Loucy (cell line): Measurements from ENCODE around the gene ASPG.

Experiments
- H2AFZ ChIP-seq: fragments of 200-600 bp; sonication (generic); 2 replicates; pipeline ENCODE4 v1.6.0; 2016; ENCODE audit warnings: antibody characterized with exemption, mild to moderate bottlenecking, low read length, moderate library complexity
- H3F3A ChIP-seq: fragments of 200-600 bp; 2 replicates; pipeline ENCODE4 v1.6.0; 2016; ENCODE audit warnings: antibody characterized with exemption, low read depth, mild to moderate bottlenecking
- H3K27me3 ChIP-seq: fragments of 200-600 bp; sonication (generic); 2 replicates; pipeline ENCODE4 v1.6.1; 2014; ENCODE audit warnings: low read length, mild to moderate bottlenecking; ENCODE audit not compliant: insufficient read depth, poor library complexity, severe bottlenecking
- H3K36me3 ChIP-seq: fragments of 200-600 bp; sonication (generic); 2 replicates; pipeline ENCODE4 v1.6.1; 2016; ENCODE audit warnings: low read length; ENCODE audit not compliant: insufficient read depth
- H3K4me1 ChIP-seq: fragments of 200-600 bp; sonication (generic); 2 replicates; pipeline ENCODE4 v1.5.1; 2014; ENCODE audit warnings: low read length, mild to moderate bottlenecking; ENCODE audit not compliant: insufficient read depth, poor library complexity, severe bottlenecking
- H3K4me2 ChIP-seq: fragments of 200-600 bp; sonication (generic); 2 replicates; pipeline ENCODE4 v1.6.0; 2014; ENCODE audit warnings: antibody characterized with exemption, low read length, low read depth, mild to moderate bottlenecking; ENCODE audit not compliant: poor library complexity, severe bottlenecking
- H3K4me3 ChIP-seq: fragments of 200-600 bp; sonication (generic); 2 replicates; pipeline ENCODE4 v1.5.1; 2014; ENCODE audit warnings: low read length, mild to moderate bottlenecking, mixed read lengths; ENCODE audit not compliant: poor library complexity, severe bottlenecking
- H3K79me2 ChIP-seq: fragments of 200-600 bp; sonication (generic); 2 replicates; pipeline ENCODE4 v1.6.1; 2014; ENCODE audit warnings: low read length; ENCODE audit not compliant: insufficient read depth
- H3K9ac ChIP-seq: fragments of 200-600 bp; sonication (generic); 2 replicates; pipeline ENCODE4 v1.6.0; 2014; ENCODE audit warnings: mild to moderate bottlenecking, low read depth, low read length, moderate library complexity; ENCODE audit not compliant: poor library complexity, severe bottlenecking
- H3K9me2 ChIP-seq: fragments of 200-600 bp; sonication (generic); replicated peaks from 2 replicates; pipeline ENCODE4 v1.6.1; 2016; ENCODE audit warnings: low read depth, low read length, mixed read lengths
- H3K9me3 ChIP-seq: fragments of 200-600 bp; sonication (generic); 2 replicates; pipeline ENCODE4 v1.6.1; 2014; ENCODE audit warnings: mild to moderate bottlenecking, antibody characterized with exemption, low read length, low read depth; ENCODE audit not compliant: insufficient read depth
- H4K20me1 ChIP-seq: fragments of 200-600 bp; sonication (generic); 2 replicates; pipeline ENCODE4 v1.6.0; 2014; ENCODE audit warnings: antibody characterized with exemption, low read length, mild to moderate bottlenecking; ENCODE audit not compliant: insufficient read depth, poor library complexity, severe bottlenecking
- CTCF ChIP-seq: fragments of 200-600 bp; sonication (generic); conservative IDR thresholded peaks from 2 replicates; pipeline ENCODE4 v1.5.1; 2014; ENCODE audit warnings: mild to moderate bottlenecking, antibody characterized with exemption, low read length
- EZH2phosphoT487 ChIP-seq: fragments of 200-600 bp; IDR thresholded peaks from 2 replicates; pipeline ENCODE4 v1.6.1; 2018; ENCODE audit warnings: antibody characterized with exemption, mild to moderate bottlenecking, moderate library complexity, borderline replicate concordance

The ASPG gene

GRCh38 chr14:104113631-104114420, 28.3 kb downstream of the ASPG start:
- no peaks in the 10 kb centered on the region for H3K27me3 ChIP-seq
- H3K4me3 ChIP-seq = no peak overlapping the region

GRCh38 chr14:104114421-104115130, 29.1 kb downstream of the ASPG start:
- no peaks in the 10 kb centered on the region for H3F3A ChIP-seq
- no peak for TF ChIP-seq CTCF
- no peaks in the 10 kb centered on the region for H3K4me1 ChIP-seq
- H3K27me3 ChIP-seq = no peaks in the 10 kb centered on the region
- no peak overlapping the region for H3K4me2 ChIP-seq
- no peaks in the 10 kb centered on the region for H3K9me2 ChIP-seq
- no peak overlapping the region for H2AFZ ChIP-seq
- no peak overlapping the region for H3K9ac ChIP-seq
- H3K79me2 ChIP-seq = no peaks in the 10 kb centered on the region
- no peak overlapping the region for H3K4me3 ChIP-seq
- no peaks in the 10 kb centered on the region for H4K20me1 ChIP-seq
- H3K36me3 ChIP-seq = no peaks in the 10 kb centered on the region
- H3K9me3 ChIP-seq = no peaks in the 10 kb centered on the region

More at GRCh38 chr14:104113631-104114420, 28.3 kb downstream of the ASPG start:
- no peaks in the 10 kb centered on the region for H3K9me2 ChIP-seq
- no peaks in the 10 kb centered on the region for H3K9me3 ChIP-seq
- H3K9ac ChIP-seq = no peak overlapping the region
- no peaks in the 10 kb centered on the region for H3F3A ChIP-seq
- H3K36me3 ChIP-seq = no peaks in the 10 kb centered on the region
- no peak overlapping the region for H3K4me2 ChIP-seq
- no peak overlapping the region for H2AFZ ChIP-seq
- no peaks in the 10 kb centered on the region for H4K20me1 ChIP-seq
- no peak for TF ChIP-seq EZH2phosphoT487
- no peak for TF ChIP-seq CTCF
- H3K79me2 ChIP-seq = no peaks in the 10 kb centered on the region
- H3K4me1 ChIP-seq = no peaks in the 10 kb centered on the region

GRCh38 chr14:104115131-104115600, 29.7 kb downstream of the ASPG start:
- H3K4me2 ChIP-seq = no peak overlapping the region
- no peaks in the 10 kb centered on the region for H3K4me1 ChIP-seq
- H2AFZ ChIP-seq = no peak overlapping the region
- H3K79me2 ChIP-seq = no peaks in the 10 kb centered on the region
- TF ChIP-seq CTCF (no peak), EZH2phosphoT487 (no peak)
- no peak overlapping the region for H3K9ac ChIP-seq
- no peak overlapping the region for H3K4me3 ChIP-seq
- H3K9me3 ChIP-seq = no peaks in the 10 kb centered on the region
- H4K20me1 ChIP-seq = no peaks in the 10 kb centered on the region
- H3K36me3 ChIP-seq = no peaks in the 10 kb centered on the region
- no peaks in the 10 kb centered on the region for H3K9me2 ChIP-seq
- H3F3A ChIP-seq = no peaks in the 10 kb centered on the region
- H3K27me3 ChIP-seq = no peaks in the 10 kb centered on the region
